A673 (cell line): ENCODE results near the gene USO1.

ENCODE experiments used
- EZH2 ChIP-seq: fragments of 200-600 bp; sonication (generic); IDR thresholded peaks from 2 replicates; pipeline ENCODE4 v1.6.1; 2017; ENCODE audit warnings: borderline replicate concordance, low read depth, mild to moderate bottlenecking, mixed read lengths, antibody characterized with exemption, low read length; ENCODE audit not compliant: poor library complexity, severe bottlenecking
- TF ChIP-seq, protein P1 (sequence below): fragments of 300-800, 200-600 bp; sonication (generic); conservative IDR thresholded peaks from 2 replicates; pipeline ENCODE4 v1.5.1; 2017; ENCODE audit warnings: low read depth, mild to moderate bottlenecking, antibody characterized with exemption, low read length, moderate library complexity, mixed read lengths

DNA sequence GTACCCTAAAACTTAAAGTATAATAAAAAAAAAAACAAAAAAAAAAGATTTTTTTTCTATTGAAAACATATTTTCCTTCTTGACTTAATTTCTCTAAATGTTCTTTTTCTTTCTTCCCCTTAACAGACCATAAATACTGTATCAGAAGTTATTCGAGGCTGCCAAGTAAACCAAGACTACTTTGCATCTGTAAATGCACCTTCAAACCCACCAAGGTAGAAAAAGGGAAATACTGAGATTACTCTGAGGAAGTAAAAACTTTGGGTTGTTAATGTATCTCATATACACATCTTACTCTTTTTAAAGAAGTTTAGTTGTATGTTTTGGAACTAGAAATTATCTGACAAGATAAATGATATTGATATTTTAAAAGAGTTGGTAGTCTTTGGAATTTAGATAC, 65.6 kb downstream of the USO1 start:
- TF ChIP-seq, protein P1, sequence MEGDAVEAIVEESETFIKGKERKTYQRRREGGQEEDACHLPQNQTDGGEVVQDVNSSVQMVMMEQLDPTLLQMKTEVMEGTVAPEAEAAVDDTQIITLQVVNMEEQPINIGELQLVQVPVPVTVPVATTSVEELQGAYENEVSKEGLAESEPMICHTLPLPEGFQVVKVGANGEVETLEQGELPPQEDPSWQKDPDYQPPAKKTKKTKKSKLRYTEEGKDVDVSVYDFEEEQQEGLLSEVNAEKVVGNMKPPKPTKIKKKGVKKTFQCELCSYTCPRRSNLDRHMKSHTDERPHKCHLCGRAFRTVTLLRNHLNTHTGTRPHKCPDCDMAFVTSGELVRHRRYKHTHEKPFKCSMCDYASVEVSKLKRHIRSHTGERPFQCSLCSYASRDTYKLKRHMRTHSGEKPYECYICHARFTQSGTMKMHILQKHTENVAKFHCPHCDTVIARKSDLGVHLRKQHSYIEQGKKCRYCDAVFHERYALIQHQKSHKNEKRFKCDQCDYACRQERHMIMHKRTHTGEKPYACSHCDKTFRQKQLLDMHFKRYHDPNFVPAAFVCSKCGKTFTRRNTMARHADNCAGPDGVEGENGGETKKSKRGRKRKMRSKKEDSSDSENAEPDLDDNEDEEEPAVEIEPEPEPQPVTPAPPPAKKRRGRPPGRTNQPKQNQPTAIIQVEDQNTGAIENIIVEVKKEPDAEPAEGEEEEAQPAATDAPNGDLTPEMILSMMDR, result no peak
- TF ChIP-seq EZH2, result no peak
